COLO668 (cell line): ENCODE results near the gene DRD2.

ENCODE experiments used
- DNase-seq: peaks from one replicate; lab custom pipeline; 2025; ENCODE audit not compliant: unreplicated experiment; lab: John Stamatoyannopoulos, UW

Gene DRD2

GRCh38 chr11:113446938-113447337 lies 28.3 kb downstream of the DRD2 start:
- DNase-seq: peak; percentile 49

- no peak for DNase-seq
Measured at GRCh38 chr11:113446112-113446511, 29.1 kb downstream of the DRD2 start.

- no peak for DNase-seq
Measured at GRCh38 chr11:113444502-113445123, 30.6 kb downstream of the DRD2 start.

GRCh38 chr11:113440816-113441215 lies 34.4 kb downstream of the DRD2 start:
- no peak for DNase-seq

- no peak for DNase-seq
Measured at GRCh38 chr11:113436672-113437252, 38.4 kb downstream of the DRD2 start.

DNA sequence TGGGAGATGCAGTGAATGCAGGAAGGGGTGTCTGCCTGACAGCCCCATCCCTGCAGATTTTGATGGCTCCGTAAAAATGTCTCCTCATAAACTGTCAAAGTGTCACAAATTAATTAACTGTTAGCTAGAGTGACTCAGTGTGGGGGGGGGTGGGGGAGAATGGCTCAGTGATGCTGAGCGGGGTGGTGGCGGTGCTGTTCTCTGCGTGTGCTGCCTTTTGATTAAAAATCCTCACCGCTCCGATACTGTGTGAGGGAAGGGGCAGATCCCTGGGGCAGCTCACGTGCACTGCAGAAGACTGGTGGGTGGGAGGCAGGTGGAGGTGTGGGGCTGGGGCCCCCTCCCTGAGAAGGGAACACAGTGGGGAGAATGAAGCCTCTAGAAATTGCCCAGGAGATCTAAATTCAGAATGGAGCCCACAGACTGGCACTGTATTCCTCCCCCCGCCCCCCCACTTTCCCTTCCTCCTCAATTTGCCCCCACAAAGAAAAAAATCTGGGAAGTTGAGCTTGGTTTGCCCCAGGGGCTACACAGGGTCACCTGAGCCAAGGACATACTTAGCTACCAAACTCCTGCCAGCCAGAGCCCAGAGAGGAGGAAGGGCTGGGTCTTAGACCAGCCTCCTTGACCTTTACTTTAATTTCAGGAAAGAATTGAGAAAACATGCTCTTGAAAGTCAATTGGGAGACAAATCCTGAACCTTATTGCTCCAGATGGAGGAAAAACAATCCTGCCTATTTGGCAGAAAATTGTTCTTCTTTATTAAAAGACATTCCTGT lies 39.8 kb downstream of the DRD2 start:
- no peak for DNase-seq

DNA sequence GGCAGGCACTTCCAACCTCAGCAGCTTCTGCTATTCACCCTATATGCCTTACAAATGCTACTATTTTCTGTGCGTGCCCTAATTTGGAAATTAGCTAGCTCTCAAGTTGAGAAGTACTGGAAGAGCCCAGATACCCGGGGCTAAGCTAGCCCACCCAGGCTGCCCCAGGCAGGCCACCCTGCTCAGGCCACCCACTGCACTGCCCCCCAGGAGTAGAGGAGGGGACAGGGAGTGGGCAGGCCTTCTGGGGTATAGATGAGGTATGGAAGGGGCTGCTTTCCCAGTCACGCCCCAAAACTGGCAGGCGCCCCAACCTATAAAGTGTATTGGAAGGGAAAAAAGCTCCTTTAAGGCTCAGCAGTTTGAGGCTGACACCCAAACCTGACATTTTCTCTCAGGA lies 43.5 kb downstream of the DRD2 start:
- no peak for DNase-seq

- no peak for DNase-seq
Measured at GRCh38 chr11:113426686-113427085, 48.5 kb downstream of the DRD2 start.

- no peak for DNase-seq
Measured at GRCh38 chr11:113420808-113421207, 54.4 kb downstream of the DRD2 start.

GRCh38 chr11:113419454-113420003 lies 55.7 kb downstream of the DRD2 start:
- no peak for DNase-seq

DNA sequence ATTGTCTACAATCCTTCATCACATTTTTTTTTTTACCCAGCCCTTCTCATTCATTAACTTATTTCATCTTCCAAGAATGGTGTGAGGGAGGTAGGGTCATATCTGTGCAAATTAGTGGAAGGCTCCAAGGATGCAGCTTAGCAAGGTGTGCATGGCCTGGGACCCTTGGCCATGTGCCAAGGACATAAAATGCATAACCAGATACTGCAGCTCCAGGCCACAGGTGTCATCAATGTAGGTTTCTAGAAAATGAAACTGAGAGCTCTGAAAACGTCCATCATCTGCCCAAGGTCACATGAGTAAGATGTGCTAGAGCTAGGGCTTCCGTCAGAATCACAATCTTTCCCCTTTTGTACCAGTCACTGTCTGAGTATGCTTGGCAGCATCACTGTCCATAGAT lies 57.8 kb downstream of the DRD2 start:
- peak; percentile 56 for DNase-seq

GRCh38 chr11:113415343-113415742 lies 59.9 kb downstream of the DRD2 start:
- DNase-seq: no peak

DNA sequence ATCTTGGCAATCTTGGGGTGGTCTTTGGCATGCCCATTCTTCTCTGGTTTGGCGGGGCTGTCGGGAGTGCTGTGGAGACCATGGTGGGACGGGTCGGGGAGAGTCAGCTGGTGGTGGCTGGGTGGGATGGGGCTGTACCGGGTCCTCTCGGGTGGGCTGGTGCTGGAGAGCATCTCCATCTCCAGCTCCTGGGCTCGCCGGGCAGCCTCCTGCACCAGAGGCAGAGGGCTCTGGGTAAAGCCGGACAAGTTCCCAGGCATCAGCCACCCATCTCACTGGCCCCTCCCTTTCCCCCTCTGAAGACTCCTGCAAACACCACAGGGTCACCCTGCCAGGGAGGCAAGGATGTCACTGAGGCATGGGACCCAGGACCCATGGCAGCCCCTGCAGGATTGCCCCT lies 62.5 kb downstream of the DRD2 start:
- no peak for DNase-seq

DNA sequence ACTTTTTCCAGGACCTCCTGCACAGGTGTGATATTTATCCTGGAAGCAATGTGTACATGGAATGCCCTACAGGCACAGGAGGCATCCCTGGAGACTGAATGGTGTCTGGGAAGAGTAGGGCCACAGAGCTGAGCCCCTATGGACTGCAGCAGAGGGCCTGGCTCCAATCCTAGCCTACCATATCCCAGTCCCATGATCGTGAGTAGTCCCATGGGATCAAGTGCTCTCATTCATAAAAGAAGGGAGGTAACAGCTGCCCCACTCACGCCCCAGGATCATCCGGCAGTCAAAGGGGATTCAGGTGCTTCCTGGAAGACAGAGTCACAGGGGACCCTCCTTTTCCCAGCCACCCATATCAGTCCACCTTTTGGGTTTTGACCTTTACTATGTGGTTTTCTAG lies 63.7 kb downstream of the DRD2 start:
- DNase-seq: no peak

GRCh38 chr11:113410414-113411135 lies 64.6 kb downstream of the DRD2 start:
- no peak for DNase-seq

DNA sequence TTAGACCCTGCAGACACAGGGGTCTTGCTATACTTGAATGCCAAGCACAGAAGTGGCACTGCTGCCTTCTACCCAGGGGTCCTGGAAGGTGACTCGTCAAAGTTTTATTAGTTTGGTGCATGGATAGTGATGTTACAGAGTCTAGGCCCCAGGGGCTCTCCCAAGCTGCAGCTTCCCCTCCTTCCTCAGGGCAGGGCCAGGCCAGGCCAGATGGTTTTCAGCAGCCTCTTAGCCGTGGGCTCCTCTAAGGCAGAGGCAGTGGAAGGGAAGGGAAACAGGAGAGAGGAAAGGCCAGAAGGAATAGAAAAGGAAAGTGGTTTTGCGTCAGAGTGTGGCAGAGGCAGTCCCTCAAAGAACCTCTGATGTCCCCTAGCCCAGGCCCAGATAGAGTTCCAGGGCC lies 65.7 kb downstream of the DRD2 start:
- no peak for DNase-seq

- no peak for DNase-seq
Measured at GRCh38 chr11:113408887-113409286, 66.3 kb downstream of the DRD2 start.

DNA sequence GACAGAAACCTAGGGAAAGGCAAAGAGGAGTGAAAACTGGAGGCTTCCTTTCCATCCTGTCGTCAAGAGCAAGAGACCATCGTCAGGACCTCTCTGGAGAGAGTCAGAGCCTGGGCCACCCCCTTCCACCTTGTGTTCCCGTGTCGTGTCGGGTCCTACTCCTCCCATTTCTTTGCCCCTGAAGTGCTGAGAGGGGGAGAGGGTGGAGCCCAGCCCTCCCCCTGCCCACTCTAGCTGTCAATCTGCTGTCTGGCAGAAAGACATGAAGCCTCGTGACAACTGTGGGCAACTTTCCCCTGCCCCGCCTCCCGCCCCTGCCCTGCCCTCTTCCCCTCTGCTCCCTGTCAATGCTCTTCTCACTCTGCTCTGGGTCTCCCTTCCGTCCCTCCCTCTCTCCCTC lies 67.0 kb downstream of the DRD2 start:
- no peak for DNase-seq

GRCh38 chr11:113407163-113407562 lies 68.0 kb downstream of the DRD2 start:
- DNase-seq: no peak

DNA sequence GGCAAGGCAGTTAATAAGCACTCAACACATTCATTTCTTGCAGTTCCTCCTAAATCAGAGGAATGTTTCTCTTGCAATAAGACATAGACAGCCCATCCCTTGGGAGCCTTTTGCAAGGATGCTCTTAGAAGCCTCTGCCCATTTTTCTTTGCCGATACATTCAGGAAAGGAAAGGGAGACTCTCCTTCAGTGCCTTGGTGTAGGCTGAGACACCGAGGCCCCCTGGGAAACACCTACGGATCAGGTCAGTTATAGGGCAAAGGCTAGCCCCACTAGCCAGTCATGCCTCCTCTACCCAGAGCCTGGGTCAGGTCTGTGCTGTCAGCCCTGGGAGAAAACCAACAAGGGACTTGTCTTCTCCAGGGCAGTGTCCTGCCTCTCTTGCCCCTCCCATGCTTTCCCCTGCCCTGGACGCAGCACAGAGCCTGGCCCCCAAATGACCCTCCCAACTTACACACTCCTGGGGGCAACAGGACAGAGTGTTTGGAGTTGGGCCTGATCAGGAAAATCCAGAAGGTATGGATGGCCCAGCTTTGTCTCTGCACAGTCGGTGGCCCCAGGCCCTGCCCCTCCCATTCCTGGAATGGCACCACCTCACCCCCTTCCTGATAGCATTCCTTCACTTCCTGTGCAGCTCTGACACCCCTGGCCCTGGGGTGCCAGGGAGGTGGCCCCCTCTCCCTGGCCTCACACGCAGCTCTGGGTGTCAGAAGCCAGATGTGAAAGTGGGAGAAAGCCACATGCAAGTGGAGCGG lies 69.3 kb downstream of the DRD2 start:
- no peak for DNase-seq
